Type B pancreatic cell (in vitro differentiated cells): ENCODE results near the gene TEKT2. TPM values are rescaled to one million over a fixed set of nuclear protein-coding genes. Genes with fewer than 3 reads are reported as not detected.

Experiments
- DNase-seq: peaks from one replicate; pipeline ENCODE4 v3.0.0; 2021; ENCODE audit warnings: mixed read lengths; ENCODE audit not compliant: unreplicated experiment; ENCODE audit errors: extremely low spot score
- H3K27ac Mint-ChIP-seq: 2 replicates; pipeline ENCODE4 v1.8.0; 2021; ENCODE audit warnings: mild to moderate bottlenecking, mixed read lengths
- H3K27me3 Mint-ChIP-seq: 2 replicates; pipeline ENCODE4 v1.8.0; 2021; ENCODE audit warnings: mixed read lengths
- H3K36me3 Mint-ChIP-seq: 2 replicates; pipeline ENCODE4 v1.8.0; 2021; ENCODE audit warnings: mixed read lengths
- H3K4me1 Mint-ChIP-seq: one replicate; pipeline ENCODE4 v1.8.0; 2021; ENCODE audit warnings: mixed read lengths; ENCODE audit not compliant: unreplicated experiment
- H3K4me3 Mint-ChIP-seq: 2 replicates; pipeline ENCODE4 v1.8.0; 2021; ENCODE audit warnings: mild to moderate bottlenecking, mixed read lengths
- H3K9me3 Mint-ChIP-seq: 2 replicates; pipeline ENCODE4 v1.8.0; 2021; ENCODE audit warnings: mixed read lengths
- total RNA-seq: library from RNA; stranded (reverse); gene quantifications from 2 replicates; pipeline ENCODE4 v1.2.1, GENCODE V29; 2021; ENCODE audit warnings: low replicate concordance
- TF ChIP-seq, protein P1 (sequence below): fragments of 200-600 bp; sonication (generic); conservative IDR thresholded peaks from 2 replicates; pipeline ENCODE4 v1.5.0; 2021; ENCODE audit warnings: antibody characterized with exemption, mild to moderate bottlenecking

Gene TEKT2
- total RNA-seq, 1 donor from 2014 or later, result 9.6 TPM

- DNase-seq, result no peak
- Mint-ChIP-seq H3K9me3 (no peaks in the 10 kb centered on the region), H3K4me1 (peaks cover 16% of the 10 kb centered on the region), H3K36me3 (peaks cover 5% of the 10 kb centered on the region), H3K27ac (no peak overlapping the region), H3K27me3 (no peaks in the 10 kb centered on the region), H3K4me3 (no peak overlapping the region)
- TF ChIP-seq, protein P1, sequence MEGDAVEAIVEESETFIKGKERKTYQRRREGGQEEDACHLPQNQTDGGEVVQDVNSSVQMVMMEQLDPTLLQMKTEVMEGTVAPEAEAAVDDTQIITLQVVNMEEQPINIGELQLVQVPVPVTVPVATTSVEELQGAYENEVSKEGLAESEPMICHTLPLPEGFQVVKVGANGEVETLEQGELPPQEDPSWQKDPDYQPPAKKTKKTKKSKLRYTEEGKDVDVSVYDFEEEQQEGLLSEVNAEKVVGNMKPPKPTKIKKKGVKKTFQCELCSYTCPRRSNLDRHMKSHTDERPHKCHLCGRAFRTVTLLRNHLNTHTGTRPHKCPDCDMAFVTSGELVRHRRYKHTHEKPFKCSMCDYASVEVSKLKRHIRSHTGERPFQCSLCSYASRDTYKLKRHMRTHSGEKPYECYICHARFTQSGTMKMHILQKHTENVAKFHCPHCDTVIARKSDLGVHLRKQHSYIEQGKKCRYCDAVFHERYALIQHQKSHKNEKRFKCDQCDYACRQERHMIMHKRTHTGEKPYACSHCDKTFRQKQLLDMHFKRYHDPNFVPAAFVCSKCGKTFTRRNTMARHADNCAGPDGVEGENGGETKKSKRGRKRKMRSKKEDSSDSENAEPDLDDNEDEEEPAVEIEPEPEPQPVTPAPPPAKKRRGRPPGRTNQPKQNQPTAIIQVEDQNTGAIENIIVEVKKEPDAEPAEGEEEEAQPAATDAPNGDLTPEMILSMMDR, result no peak
Measured at GRCh38 chr1:36092166-36092797, 8.4 kb downstream of the TEKT2 start.

- Mint-ChIP-seq H3K9me3 (no peaks in the 10 kb centered on the region), H3K4me3 (no peak overlapping the region), H3K4me1 (peaks cover 16% of the 10 kb centered on the region), H3K27me3 (no peaks in the 10 kb centered on the region), H3K36me3 (peaks cover 5% of the 10 kb centered on the region), H3K27ac (no peak overlapping the region)
- DNase-seq, result no peak
- TF ChIP-seq, protein P1, result no peak
Measured at GRCh38 chr1:36092798-36093185, 8.9 kb downstream of the TEKT2 start.

GRCh38 chr1:36093226-36093625, 9.3 kb downstream of the TEKT2 start:
- no peak for DNase-seq

DNA sequence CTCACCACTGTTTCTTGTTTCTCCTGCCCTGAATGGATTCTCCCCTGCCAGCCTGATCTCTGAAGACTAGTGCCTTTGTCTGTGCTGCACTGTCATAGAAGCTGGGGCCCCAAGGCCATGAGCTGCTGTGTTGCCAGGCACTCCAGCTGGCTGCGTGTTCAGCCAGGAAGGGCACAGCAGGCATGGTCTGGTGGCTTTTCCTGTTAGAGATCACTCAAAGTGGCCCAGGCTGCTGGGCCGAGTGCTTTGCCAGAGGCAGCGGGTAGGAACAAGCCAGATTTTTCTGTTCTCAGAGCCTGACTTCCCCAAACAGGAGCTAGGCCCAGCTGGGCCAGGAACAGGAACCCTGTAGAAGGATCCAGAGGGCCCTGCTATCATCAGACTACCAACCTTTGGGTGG, 10.0 kb downstream of the TEKT2 start:
- no peak for DNase-seq
- peaks cover 16% of the 10 kb centered on the region for H3K4me1 Mint-ChIP-seq
- H3K9me3 Mint-ChIP-seq, result no peaks in the 10 kb centered on the region
- TF ChIP-seq, protein P1, result no peak
- peaks cover 5% of the 10 kb centered on the region for H3K36me3 Mint-ChIP-seq
- no peak overlapping the region for H3K27ac Mint-ChIP-seq
- no peaks in the 10 kb centered on the region for H3K27me3 Mint-ChIP-seq
- H3K4me3 Mint-ChIP-seq, result no peak overlapping the region

More at GRCh38 chr1:36093226-36093625, 9.3 kb downstream of the TEKT2 start:
- Mint-ChIP-seq H3K27ac (no peak overlapping the region), H3K9me3 (no peaks in the 10 kb centered on the region), H3K36me3 (peaks cover 5% of the 10 kb centered on the region), H3K4me3 (no peak overlapping the region), H3K27me3 (no peaks in the 10 kb centered on the region), H3K4me1 (peaks cover 16% of the 10 kb centered on the region)
- TF ChIP-seq, protein P1, result no peak

GRCh38 chr1:36094621-36095061, 10.7 kb downstream of the TEKT2 start:
- Mint-ChIP-seq H3K27ac (no peak overlapping the region), H3K9me3 (no peaks in the 10 kb centered on the region), H3K36me3 (peaks cover 1% of the 10 kb centered on the region), H3K4me3 (no peak overlapping the region), H3K4me1 (peaks cover 11% of the 10 kb centered on the region), H3K27me3 (no peaks in the 10 kb centered on the region)
- DNase-seq, result no peak
- TF ChIP-seq, protein P1, result no peak
